ENCODE data around the gene HOXD11.

Gene HOXD11

DNA sequence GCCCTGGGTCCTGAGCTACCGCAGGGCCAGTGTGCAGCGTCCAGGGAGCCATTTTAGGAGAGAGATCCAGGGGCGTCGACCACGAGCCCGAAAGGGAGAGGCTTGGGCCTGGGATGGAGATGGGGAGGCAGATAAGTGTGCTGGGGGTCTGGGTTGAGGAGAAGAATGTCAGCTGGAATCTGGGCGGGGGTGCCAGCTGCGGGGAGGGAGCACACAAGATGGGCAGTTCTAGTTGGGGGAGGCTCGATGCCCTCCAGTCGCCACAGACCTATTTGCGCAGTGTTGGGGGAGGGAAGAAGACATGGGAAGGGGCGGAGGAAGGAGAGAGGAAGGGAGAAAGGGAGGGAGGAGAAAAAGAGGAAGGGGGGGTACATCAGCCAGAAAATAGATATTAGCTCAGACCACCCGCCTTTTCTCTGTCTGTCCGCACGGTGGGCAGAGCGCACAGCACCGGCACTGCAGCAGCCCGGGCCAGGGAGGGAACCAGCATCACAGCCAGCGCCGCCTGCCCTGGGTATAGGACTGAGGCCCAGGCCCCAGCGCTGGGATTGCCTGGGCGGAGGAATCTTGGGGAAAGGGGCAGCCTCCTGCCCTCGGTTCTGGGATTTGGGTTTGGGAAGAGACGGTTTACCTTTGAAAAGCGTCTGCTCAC lies 1.9 kb upstream of the HOXD11 start:
- DNase-seq (ENCODE audit: low spot score) = no peak

DNA sequence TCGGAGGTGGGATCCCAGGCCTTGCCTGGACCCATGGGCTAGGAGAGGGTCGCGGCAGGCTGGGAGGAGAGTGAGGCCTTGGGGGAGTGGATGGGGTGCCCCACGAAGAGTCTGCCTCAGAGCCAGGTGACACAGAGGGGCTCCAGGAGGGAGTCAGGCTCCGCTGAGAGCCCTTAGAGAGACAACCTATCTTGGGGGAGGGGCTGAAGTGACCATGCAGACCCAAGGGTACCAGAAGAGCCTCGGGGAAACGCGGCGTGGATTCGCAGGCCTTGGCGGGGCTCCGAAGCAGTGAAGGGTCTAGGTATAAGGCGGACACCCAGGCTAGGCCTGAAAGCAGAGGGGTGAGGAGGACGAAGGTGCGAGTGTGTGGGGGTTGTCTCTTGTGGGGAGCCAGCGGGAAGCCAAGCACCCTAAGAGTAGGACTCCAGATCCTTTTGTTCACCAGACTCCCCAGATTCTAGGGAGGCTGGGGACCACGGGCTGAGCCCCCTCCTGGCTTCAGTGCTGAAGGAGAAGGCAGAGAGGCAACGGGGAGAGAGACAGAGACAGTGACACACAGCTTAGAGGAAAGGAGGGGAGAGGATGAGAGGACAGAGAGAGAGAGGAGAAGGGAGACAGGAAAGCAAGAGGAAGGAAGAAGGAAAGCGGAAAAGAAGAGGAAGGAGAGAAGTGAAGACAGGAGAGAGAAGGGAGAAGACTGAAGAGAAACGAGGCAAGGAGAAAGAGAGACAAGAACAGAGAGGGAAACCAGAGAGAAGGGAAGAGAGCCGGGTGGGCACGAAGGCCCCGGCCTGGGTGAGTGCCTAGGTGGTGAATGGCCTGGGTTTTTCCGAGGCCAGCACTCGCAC lies 1.1 kb upstream of the HOXD11 start:
- DNase-seq (ENCODE audit: low spot score) = no peak

DNA sequence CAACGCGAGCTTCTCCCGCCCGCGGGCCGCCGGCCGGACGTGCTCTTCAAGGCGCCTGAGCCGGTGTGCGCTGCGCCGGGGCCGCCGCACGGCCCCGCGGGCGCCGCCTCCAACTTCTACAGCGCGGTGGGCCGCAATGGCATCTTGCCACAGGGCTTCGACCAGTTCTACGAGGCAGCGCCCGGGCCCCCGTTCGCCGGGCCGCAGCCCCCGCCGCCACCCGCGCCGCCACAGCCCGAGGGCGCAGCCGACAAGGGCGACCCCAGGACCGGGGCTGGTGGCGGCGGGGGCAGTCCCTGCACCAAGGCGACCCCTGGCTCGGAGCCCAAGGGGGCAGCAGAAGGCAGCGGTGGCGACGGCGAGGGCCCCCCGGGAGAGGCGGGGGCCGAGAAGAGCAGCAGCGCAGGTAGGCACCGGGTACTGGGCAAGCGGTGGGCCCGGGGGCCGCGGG lies 676 bp downstream of the HOXD11 start:
- no peak for DNase-seq (ENCODE audit: low spot score)

DNA sequence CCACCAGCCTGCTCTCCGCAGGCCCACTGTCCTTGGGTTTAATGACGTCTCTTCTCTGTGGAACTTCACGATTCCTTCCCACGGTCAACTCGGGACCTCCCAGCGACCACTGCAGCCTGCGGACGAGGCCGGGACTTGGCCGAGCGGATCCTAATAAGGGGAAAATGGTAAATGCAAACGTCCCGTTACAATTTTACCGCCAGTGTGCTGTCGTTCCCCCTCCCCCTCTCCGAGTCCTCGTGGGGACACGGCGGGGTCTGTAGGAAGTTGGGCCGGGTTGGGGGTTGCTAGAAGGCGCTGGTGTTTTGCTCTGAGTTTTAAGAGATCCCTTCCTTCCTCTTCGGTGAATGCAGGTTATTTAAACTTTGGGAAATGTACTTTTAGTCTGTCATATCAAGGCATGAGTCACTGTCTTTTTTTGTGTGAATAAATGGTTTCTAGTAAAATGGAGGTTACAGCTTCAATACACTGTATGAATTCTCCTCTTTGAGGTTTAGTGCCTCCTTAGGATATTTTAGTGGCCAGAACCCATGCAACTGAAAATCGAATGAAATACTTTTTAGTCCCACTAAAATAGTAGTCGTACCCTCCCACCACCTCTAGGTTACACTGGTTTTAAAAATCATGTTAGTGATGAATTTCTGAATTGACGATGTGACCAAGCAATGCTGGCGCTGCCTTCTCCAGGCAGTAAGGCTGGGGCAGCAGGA lies 2.3 kb downstream of the HOXD11 start:
- DNase-seq (ENCODE audit: low spot score) = no peak

DNA sequence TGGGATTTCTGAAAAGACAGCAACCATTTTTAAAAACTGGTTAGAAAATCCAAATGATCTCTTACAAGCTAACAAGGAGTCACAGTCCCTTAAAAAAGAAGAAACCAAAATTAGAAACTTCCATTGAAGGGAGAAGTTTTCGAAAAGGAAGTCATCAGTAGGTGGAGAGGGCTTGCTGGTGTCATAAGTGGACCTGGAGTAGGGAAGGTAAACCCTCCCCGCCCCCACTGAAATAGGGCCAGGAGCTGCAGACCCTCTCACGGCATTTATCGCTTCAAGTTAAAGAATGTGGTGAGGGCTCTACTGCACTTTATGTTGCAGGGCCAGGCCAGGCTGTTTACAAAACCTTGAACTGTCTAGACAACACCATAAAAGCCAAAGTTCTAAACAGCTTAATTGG lies 2.9 kb downstream of the HOXD11 start:
- no peak for DNase-seq (ENCODE audit: low spot score)

DNA sequence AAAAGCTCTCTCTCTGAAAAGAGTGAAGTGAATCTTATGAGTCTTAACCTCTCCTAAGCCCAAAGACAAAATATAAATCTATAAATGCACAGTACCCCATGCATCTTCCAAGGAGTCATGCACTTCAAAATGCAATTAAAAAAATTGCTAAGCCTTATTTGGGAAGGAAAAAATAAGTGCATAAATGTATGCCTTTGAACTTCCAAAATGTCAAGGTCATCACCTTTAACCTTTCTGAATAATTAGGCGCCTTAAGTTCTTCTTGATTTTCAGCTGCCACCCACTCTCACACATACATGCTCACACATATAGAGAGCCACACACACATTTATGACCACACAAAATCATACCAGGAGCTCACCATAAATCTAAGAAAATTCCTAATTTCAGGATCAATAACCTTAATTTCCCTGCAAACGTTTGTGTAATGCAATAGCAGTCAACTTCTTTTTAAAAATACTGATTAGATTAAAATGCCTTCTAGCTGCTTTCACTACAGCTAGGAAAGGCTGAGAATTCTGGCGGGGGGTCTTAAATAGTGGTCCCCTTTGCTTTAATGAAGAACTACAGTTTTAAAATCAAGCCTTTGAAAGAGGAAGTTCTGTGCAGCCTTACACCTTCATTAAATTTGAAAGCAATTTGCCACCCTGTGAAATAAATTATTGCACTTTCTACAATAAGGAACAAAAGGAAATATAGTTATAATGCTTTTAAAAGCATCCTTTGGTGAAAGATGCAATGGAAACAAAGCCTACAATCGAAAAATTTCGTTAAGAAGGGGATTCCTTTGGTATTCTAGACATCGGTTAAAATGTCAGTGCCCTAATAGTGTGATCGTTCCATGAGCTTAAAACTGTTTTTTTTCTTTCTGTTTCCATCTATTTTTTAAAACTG lies 3.6 kb downstream of the HOXD11 start:
- DNase-seq (ENCODE audit: low spot score) = no peak

DNA sequence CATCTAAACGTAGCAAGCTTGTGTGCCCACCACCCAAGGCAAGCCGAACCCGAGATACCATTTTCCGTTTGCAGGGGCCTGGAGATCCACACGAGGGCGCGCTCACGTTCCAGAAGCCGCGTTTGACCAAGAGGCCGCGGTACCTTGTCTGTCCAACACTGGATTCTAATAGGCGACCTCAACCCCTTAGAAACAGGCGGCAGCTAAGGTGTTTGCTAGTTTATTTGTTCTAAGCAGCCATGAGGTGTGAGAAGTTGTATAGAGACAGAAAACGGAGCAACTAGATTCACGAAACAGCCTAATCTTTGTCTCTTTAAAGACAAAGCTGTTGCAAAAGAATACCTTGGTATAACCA lies 4.2 kb downstream of the HOXD11 start:
- no peak for DNase-seq (ENCODE audit: low spot score)

DNA sequence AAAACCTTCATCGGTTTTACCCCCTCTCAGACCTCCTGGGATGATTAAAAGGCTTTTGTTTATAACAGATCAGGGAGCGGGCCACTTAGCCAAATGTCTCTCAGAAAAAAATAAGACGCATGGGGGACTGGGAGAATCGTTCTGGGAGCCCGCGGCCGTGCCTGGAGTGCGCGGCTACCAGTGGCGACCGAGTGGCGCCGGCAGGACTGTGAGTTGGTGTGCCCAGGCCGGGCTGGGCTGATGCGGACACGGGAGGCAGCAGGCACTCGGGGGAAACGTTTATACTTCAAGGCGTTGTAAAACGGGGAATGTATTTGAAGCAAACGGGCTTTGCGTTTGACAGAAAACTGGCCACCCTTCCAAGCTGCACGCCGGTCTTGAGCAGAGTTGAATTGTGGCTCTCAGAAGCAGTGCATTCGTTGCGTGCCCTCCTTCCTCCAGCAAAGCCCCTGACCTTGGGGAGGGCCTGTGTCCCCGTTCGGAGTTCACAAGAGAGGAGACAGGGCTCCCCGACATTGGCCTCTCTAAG lies 4.8 kb downstream of the HOXD11 start:
- DNase-seq (ENCODE audit: low spot score) = no peak

DNA sequence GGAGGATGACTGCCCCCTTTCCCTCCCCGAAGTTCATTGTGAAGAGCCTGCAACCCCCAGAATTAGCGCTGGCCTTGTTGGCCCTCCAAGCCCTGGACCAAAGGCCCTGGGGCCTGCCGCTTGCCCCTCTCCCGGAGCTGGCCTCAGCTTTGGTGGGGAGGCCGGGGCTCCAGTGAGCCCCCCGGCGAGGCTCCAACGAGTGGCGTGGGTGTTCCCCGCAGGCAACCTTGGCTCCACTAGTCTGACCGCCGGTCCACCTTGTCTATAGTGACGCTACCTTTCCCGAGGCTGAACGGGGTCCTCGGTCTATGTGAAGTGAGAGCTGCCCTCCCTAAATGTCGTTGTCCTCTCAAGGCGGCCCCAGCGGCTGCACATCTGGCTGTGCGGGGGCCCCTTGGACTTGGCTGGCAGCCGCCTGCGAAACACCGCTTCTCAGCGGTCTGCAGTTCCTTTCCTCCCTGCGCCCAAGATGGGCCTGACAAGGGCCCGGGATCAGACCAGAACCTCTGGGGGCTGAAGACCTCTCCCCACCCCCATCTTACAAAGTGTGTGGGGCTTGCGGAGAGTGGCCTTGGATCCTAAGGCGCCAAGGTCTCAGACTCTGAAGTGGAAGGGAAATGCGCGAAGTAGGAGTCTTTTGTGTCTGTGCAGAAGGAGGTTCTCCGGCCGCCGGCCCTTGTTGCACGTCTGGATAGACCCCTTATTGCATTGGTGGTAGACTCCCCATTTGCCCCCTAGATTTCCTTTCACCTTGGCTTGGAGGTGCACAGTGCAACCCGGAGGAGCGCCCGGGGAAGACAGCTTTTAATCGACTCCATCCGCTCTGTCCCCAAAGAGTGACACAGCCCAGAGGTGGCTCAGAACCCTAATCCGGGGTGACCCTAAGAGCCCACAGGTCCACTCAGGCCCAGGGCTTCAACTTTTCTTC lies 5.6 kb downstream of the HOXD11 start:
- DNase-seq (ENCODE audit: low spot score) = no peak

DNA sequence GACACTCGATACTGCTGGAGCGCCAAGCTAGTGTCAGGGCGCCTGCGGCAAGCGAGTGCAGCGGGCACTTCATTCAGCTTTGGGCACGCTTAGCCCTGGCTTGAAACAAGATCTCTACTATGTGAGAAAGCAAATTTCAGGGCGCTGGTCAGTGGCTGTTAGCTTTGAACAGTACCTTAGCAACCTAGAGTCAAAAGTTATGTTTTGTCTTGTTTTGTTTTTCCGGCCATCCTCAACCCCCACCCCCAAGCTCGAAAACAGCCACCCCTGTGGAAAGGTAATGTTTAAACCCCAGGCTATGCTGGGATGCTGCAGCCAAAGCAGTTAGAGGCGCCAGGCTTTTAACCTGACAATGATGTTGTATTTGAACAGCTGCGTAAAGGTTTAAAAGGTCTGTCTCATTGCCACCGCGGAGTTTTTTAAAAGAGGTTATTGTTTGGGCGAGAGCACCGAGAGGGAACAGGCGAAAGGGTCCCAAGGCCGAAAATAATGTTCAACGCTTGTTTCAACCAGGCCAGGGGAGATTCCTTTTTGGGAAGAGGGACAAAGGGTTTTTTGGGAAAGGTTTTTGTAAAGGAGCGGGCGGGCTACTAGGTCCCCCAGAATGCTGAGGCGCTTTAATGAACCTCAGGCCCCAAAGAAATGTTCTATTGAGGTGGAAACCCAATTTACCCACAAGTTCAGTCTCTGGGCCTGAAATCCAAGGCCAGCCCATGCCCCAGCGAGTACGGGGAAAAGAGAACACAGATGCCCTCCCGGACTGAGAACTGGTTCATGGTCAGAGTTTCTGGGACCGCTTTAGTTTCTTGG lies 7.2 kb downstream of the HOXD11 start:
- peak; percentile 68 for DNase-seq (ENCODE audit: low spot score)

DNA sequence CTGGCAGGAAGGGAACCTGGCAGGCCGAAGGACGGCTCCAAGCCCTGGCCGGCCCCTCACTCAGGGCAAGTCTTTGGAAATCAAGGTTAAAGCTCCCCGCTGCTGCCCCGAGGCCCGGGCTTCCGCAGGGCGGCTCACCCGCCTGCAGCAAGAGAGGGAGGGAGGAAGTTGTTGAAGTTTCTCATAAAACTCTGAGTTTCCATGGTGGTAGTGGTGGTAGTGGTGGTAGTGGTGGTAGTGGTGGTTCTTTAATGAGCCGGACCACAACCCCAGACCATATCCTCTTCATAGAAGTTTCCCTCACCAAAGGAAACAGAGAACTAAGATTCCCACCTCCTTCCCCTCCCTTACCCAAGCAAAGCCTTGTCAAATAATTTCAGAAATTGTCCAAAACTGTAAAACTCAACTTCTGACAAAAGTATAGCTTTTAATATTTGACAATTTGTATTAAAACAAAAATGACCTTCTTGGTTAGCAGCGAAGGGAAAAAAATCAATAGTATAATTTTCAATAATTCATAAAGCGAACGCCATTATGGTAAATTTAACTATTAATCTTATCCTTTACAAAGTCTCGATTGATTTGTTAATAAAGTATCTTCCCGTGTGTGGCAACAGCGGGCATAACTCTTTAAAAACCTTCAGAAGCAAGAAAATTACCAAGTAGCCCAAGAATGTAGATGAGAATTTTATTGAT lies 8.0 kb downstream of the HOXD11 start:
- DNase-seq (ENCODE audit: low spot score) = no peak

DNA sequence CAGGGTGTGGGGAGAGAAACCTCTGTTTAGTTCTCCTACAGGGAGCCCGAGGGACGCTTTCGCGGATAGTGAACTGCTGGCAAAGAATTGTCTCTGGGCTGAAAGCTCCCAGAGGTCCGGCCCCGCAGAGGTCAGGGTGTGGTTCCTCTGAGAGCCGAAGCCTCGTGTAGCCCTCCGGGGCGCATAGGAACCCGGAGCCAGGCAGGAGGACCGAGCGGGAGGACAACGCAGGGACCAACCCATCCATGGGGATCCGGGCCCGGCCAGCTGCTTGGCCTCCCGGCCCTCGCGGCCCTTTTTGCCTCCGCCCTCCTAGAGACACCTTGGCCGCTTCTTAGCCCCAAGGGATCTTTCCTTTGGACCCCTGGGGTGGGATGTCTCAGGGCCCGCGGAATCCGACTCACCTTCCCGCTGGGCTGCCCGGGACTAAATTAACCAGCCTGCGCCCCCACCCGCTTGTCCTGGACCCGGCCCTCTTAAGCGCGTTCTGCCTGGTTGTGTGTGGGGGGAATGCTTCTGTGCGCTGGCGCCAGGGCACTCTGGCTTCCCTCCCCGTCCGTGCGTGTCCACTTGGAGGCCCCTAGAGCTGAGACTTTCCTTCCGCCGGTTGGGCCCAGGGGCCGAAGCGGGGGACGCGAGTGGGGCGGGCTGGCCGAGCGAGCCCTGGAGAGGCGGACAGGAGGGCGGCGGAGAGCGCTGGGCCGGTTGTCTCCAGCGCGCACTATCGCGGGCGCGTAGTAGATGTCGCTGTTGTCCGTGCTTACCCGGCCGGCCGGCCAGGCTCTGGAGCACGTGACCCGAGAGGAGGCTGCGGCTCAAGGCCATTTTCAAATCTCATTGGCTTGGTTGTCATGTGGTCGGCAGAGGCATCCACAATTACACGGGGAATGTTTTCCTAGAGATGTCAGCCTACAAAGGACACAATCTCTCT lies 9.1 kb downstream of the HOXD11 start, which contains the start of gene HOXD10:
Gene HOXD10 (plus strand): TSS at position 896 of the 931 bp plus-strand sequence. CDS start 56 bp downstream, outside the sequence.
- peak; percentile 92 for DNase-seq (ENCODE audit: low spot score)

DNA sequence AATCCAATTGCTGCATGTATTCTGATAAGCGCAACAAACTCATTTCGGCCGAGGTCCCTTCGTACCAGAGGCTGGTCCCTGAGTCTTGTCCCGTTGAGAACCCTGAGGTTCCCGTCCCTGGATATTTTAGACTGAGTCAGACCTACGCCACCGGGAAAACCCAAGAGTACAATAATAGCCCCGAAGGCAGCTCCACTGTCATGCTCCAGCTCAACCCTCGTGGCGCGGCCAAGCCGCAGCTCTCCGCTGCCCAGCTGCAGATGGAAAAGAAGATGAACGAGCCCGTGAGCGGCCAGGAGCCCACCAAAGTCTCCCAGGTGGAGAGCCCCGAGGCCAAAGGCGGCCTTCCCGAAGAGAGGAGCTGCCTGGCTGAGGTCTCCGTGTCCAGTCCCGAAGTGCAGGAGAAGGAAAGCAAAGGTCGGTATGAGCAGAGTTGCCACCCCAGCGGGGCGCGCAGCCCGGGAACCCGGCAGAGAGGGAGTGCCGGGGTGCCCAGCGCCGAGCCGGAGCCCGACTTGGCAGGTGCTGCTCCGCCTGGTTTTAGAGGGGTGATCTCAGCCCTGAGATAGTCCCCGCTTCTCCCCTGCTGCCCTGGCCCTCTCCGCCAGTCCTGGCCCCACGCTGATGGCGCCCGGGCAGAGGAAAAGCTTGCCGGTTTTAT lies 10.2 kb downstream of the HOXD11 start:
- DNase-seq (ENCODE audit: low spot score) = no peak

DNA sequence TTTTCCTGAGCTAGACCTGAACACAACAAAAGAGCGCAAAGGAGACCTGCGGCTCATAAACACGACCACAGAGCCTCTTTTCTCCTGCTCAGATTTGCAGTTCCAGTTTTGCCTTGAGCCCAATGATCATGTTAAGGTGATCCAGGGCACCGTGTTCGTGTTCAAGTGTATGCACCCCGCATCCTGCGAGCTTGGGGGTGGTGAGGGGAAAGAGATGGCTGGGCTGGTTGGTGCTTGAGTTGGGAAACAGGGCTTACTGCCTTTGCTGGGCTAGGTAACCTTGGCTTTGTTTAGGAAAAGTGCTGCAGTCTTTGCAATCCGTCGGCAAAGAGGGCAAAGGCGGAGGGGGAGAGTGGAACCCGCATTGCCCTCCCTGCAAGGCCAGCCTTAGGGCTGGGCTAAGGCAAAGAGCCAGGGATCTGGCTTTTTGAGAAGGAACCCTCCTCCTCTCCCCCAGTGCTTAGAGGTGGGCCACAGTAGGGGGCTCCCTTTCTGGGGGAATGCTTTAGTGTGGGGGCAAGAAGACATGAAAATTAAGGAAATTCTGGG lies 10.8 kb downstream of the HOXD11 start:
- DNase-seq (ENCODE audit: low spot score) = no peak

DNA sequence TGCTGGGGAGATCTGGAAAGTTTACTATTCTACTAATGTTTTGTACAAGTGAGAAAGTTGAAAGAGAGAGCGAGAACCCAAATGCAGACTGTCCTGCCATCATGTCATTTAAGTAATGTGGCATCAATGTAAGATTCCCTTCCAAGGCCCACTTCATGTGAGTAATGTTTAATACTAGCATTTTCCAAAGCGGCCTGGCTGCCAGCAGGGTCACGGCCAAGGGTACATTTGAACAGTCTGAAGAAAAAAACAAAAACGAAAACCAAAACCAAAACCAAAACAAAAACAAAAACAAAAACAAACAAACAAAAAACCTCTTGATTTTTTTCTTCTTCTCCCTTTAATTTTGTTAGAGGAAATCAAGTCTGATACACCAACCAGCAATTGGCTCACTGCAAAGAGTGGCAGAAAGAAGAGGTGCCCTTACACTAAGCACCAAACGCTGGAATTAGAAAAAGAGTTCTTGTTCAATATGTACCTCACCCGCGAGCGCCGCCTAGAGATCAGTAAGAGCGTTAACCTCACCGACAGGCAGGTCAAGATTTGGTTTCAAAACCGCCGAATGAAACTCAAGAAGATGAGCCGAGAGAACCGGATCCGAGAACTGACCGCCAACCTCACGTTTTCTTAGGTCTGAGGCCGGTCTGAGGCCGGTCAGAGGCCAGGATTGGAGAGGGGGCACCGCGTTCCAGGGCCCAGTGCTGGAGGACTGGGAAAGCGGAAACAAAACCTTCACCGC lies 11.7 kb downstream of the HOXD11 start:
- no peak for DNase-seq (ENCODE audit: low spot score)
